HepG2 (cell line): ENCODE results near the gene WNT3A. TPM values are rescaled to one million over a fixed set of nuclear protein-coding genes. Genes with fewer than 3 reads are reported as not detected.

ENCODE experiments used
- ATAC-seq: fragments of 200-7000 bp; cut with Tn5 transposase; 3 replicates; pipeline ENCODE4 v1.9.1; 2020; ENCODE audit warnings: mild to moderate bottlenecking, moderate library complexity
- BruUV-seq: library from RNA; stranded (reverse); fragments of 400-500 nt; replicated peaks from 2 replicates; lab custom pipeline; 2021; lab: Mats Ljungman, UMichigan
- CTCF ChIA-PET: fragments of 300-600 bp; formaldehyde crosslinking; extraction: SDS; loops from one replicate; lab custom pipeline; 2021; ENCODE audit warnings: low total read pairs, inconsistent platforms, low intra/inter-chr PET ratio; lab: Yijun Ruan, JAX
- POLR2A ChIA-PET: fragments of 350-600 bp; sonication (Branson Sonifier 250); formaldehyde crosslinking; loops from one replicate; lab custom pipeline; 2020; ENCODE audit warnings: antibody characterized with exemption, inconsistent platforms; lab: Yijun Ruan, JAX
- DNase-seq: peaks from one replicate; pipeline ENCODE4 v3.0.0-alpha.2; 2015; ENCODE audit warnings: low spot score
- FAIRE-seq: peaks from 3 replicates; lab custom pipeline; 2011; peaks lifted over from hg19 to GRCh38; lab: Jason Lieb, UNC
- H2AFZ ChIP-seq: one replicate; pipeline ENCODE4 v1.6.1; 2011; ENCODE audit warnings: low read length, inconsistent platforms
- H3K27ac ChIP-seq: fragments of 300-600 bp; 3 replicates; pipeline ENCODE4 v1.8.0; 2011; ENCODE audit warnings: mixed run types, mild to moderate bottlenecking, mixed read lengths, low read length, inconsistent platforms; ENCODE audit not compliant: insufficient read depth; ENCODE audit errors: extremely low read length
- H3K27me3 ChIP-seq, 2 experiments: fragments of 200-600 bp in 1 of 2; 2 replicates in 1 of 2; 3 replicates in 1 of 2; pipeline versions ENCODE4 v1.6.0 to v1.8.0; 2011; ENCODE audit warnings: low read length in 2 of 2, mild to moderate bottlenecking in 2 of 2, moderate library complexity in 2 of 2, inconsistent platforms in 1 of 2; ENCODE audit not compliant: insufficient read depth in 2 of 2, control insufficient read depth in 1 of 2
- H3K36me3 ChIP-seq, 2 experiments: fragments of 200-600 bp in 1 of 2; replicated peaks in 1 of 2; 2 replicates in 1 of 2; 3 replicates in 1 of 2; pipeline versions ENCODE4 v1.5.1 to v1.8.0; 2011; ENCODE audit warnings: low read length in 2 of 2, inconsistent platforms in 1 of 2; ENCODE audit not compliant: insufficient read depth in 2 of 2, control insufficient read depth in 1 of 2
- H3K4me1 ChIP-seq: 2 replicates; pipeline ENCODE4 v1.5.1; 2012; ENCODE audit warnings: low read length, inconsistent platforms; ENCODE audit not compliant: insufficient read depth
- H3K4me2 ChIP-seq: 2 replicates; pipeline ENCODE4 v1.6.0; 2011; ENCODE audit warnings: low read depth, low read length, inconsistent platforms
- H3K4me3 ChIP-seq, 3 experiments: fragments of 200-600 bp in 1 of 3; sonication (generic), shearing (Covaris generic) in 1 of 3; replicated peaks in 1 of 3; 2 replicates each; pipeline ENCODE4 v1.5.1; 2011 to 2016; ENCODE audit warnings: low read length in 3 of 3, inconsistent platforms in 2 of 3, low read depth in 2 of 3, mild to moderate bottlenecking in 2 of 3, control low read depth in 1 of 3, mixed read lengths in 1 of 3; ENCODE audit not compliant: insufficient read depth in 1 of 3
- H3K79me2 ChIP-seq: one replicate; pipeline ENCODE4 v1.6.1; 2011; ENCODE audit warnings: low read length, inconsistent platforms; ENCODE audit not compliant: insufficient read depth
- H3K9ac ChIP-seq: 2 replicates; pipeline ENCODE4 v1.6.0; 2011; ENCODE audit warnings: mild to moderate bottlenecking, low read depth, low read length, inconsistent platforms; ENCODE audit not compliant: insufficient read depth
- H3K9me3 ChIP-seq: 2 replicates; pipeline ENCODE4 v1.5.1; 2012; ENCODE audit warnings: mild to moderate bottlenecking, low read length
- H4K20me1 ChIP-seq: 2 replicates; pipeline ENCODE4 v1.6.0; 2011; ENCODE audit warnings: inconsistent platforms, mild to moderate bottlenecking, low read length, moderate library complexity; ENCODE audit not compliant: insufficient read depth
- BRD4 ChIP-seq: sonication (generic); formaldehyde crosslinking; IDR thresholded peaks from 2 replicates; pipeline ENCODE4 v1.4.0; 2020; ENCODE audit warnings: missing genetic modification reagents
- DNMT3B ChIP-seq: conservative IDR thresholded peaks from 2 replicates; pipeline ENCODE4 v1.6.1; 2016; ENCODE audit warnings: missing biosample characterization, control low read depth
- KMT2B ChIP-seq: IDR thresholded peaks from 2 replicates; pipeline ENCODE4 v1.6.1; 2016; ENCODE audit warnings: missing genetic modification reagents, missing compliant biosample characterization
- MIER2 ChIP-seq: IDR thresholded peaks from 2 replicates; pipeline ENCODE4 v1.6.1; 2016; ENCODE audit warnings: missing biosample characterization, missing genetic modification reagents
- PAWR ChIP-seq: sonication (generic); formaldehyde crosslinking; IDR thresholded peaks from 2 replicates; pipeline ENCODE4 v1.4.0; 2020; ENCODE audit warnings: missing genetic modification reagents, mild to moderate bottlenecking, borderline replicate concordance
- SATB2 ChIP-seq: sonication (generic); formaldehyde crosslinking; IDR thresholded peaks from 2 replicates; pipeline ENCODE4 v1.5.0; 2020; ENCODE audit warnings: missing genetic modification reagents
- TOPORS ChIP-seq: sonication (generic); formaldehyde crosslinking; IDR thresholded peaks from 2 replicates; pipeline ENCODE4 v1.8.0; 2023; ENCODE audit warnings: mild to moderate bottlenecking, missing genetic modification reagents
- ZBED4 ChIP-seq: sonication (generic); formaldehyde crosslinking; IDR thresholded peaks from 2 replicates; pipeline ENCODE4 v1.4.0; 2020; ENCODE audit warnings: missing genetic modification reagents, borderline replicate concordance
- ZBTB20 ChIP-seq: sonication (generic); formaldehyde crosslinking; IDR thresholded peaks from 2 replicates; pipeline ENCODE4 v1.8.1; 2023; ENCODE audit warnings: missing genetic modification reagents, low read depth, mild to moderate bottlenecking, borderline replicate concordance
- ZC3H13 ChIP-seq: sonication (generic); formaldehyde crosslinking; IDR thresholded peaks from 2 replicates; pipeline ENCODE4 v1.8.1; 2023; ENCODE audit warnings: mild to moderate bottlenecking, missing genetic modification reagents, moderate library complexity
- ZNF205 ChIP-seq: IDR thresholded peaks from 2 replicates; pipeline ENCODE4 v1.6.1; 2018; ENCODE audit warnings: missing biosample characterization, missing genetic modification reagents
- ZNF691 ChIP-seq: sonication (generic); formaldehyde crosslinking; IDR thresholded peaks from 2 replicates; pipeline ENCODE4 v1.4.0; 2020; ENCODE audit warnings: missing genetic modification reagents, low read depth, mild to moderate bottlenecking, borderline replicate concordance
- ZSCAN25 ChIP-seq: sonication (generic); formaldehyde crosslinking; IDR thresholded peaks from 2 replicates; pipeline ENCODE4 v1.8.0; 2022; ENCODE audit warnings: mild to moderate bottlenecking, missing genetic modification reagents
- ZSCAN30 ChIP-seq: sonication (generic); formaldehyde crosslinking; IDR thresholded peaks from 2 replicates; pipeline ENCODE4 v1.5.0; 2020; ENCODE audit warnings: mild to moderate bottlenecking, missing genetic modification reagents
- WGBS: methylation state at CpG from one replicate; pipeline ENCODE4 v1.1.6; 2017; ENCODE audit warnings: low lambda C conversion rate; 5-methylcytosine and 5-hydroxymethylcytosine counted together
- in situ Hi-C: cut with HindIII; loops from 2 replicates; pipeline ENCODE4 v1.10.0; 2017; ENCODE audit warnings: low pct_unique_long_range_greater_than_20kb; ENCODE audit not compliant: extremely low pct_ligation_motif_present
- intact Hi-C: fragments of 100-400 bp; cut with micrococcal nuclease; formaldehyde crosslinking; loops from one replicate; pipeline ENCODE4 v1.10.0; 2022; ENCODE audit not compliant: unreplicated experiment
- polyA plus RNA-seq, 8 experiments: library from polyadenylated mRNA; depleted of rRNA in 3 of 8; stranded (reverse) in 7 of 8; unstranded in 1 of 8; fragments of >200 nt; fragmentation: Illumina TruSeq in 4 of 8; extraction: Trizol in 4 of 8; gene quantifications; 2 replicates each; pipeline versions ENCODE4 v1.2.1 to v1.2.3, GENCODE V29; 2011 to 2016; ENCODE audit warnings: low read depth in 4 of 8, missing spikeins in 1 of 8, mixed read lengths in 1 of 8; ENCODE audit not compliant: insufficient read depth in 1 of 8
- total RNA-seq, 5 experiments: library from RNA; depleted of rRNA; stranded (reverse); fragments of >200 nt; fragmentation: Illumina TruSeq; extraction: Trizol; gene quantifications; 2 replicates each; pipeline ENCODE4 v1.2.3, GENCODE V29; 2016; ENCODE audit warnings: low read depth in 1 of 5

Gene WNT3A
- total and polyA plus RNA-seq, 2 of the 13 experiments (the other 11 are each of a cell fraction or from before 2014, with no cell fraction given): not detected

- DNase-seq (no peak), FAIRE-seq (no peak), ATAC-seq (no peak)
- in situ Hi-C loops: no loop called here
- ChIA-PET CTCF (no interaction called here), POLR2A (no interaction called here)
- no peak overlapping the region for H3K4me2 ChIP-seq
- no peak overlapping the region for H3K27ac ChIP-seq
- no TSS peak for BruUV-seq
- H3K79me2 ChIP-seq: no peaks in the 10 kb centered on the region
- H3K4me1 ChIP-seq: no peaks in the 10 kb centered on the region
- no peak overlapping the region for H3K4me3 ChIP-seq
- no peak for TF ChIP-seq TOPORS
- no peak for TF ChIP-seq MIER2 (CRISPR knock-in tag)
- TF ChIP-seq SATB2 (CRISPR knock-in tag): no peak
- TF ChIP-seq KMT2B (CRISPR knock-in tag): no peak
- TF ChIP-seq ZNF691 (CRISPR knock-in tag): no peak
- TF ChIP-seq PAWR: no peak
- TF ChIP-seq ZBTB20 (CRISPR knock-in tag): no peak
- no peak for TF ChIP-seq ZNF205 (CRISPR knock-in tag)
- TF ChIP-seq ZBED4 (CRISPR knock-in tag): no peak
- no peak for TF ChIP-seq DNMT3B (CRISPR knock-in tag)
- TF ChIP-seq BRD4 (CRISPR knock-in tag): no peak
- TF ChIP-seq ZSCAN25 (CRISPR knock-in tag): no peak
- TF ChIP-seq ZC3H13 (CRISPR knock-in tag): no peak
- no peak for TF ChIP-seq ZSCAN30 (CRISPR knock-in tag)
- H3K36me3 ChIP-seq: no peaks in the 10 kb centered on the region
- WGBS: 56% methylated on average over 2 of the region's 5 CpGs
- peaks cover 11 to 81% of the 10 kb centered on the region in 2 experiments for H3K27me3 ChIP-seq
- no peaks in the 10 kb centered on the region for H4K20me1 ChIP-seq
- no peaks in the 10 kb centered on the region for H3K9me3 ChIP-seq
- no peak overlapping the region for H2AFZ ChIP-seq
- no peak overlapping the region for H3K9ac ChIP-seq
- intact Hi-C loops: no loop called here
Observed at GRCh38 chr1:228012555-228012954, 5.8 kb downstream of the WNT3A start.
